ENCODE data around the gene BNC2. TPM values are rescaled to one million over a fixed set of nuclear protein-coding genes. Genes with fewer than 3 reads are reported as not detected.
A peak's percentile ranks its signal among the peaks of the same experiment; 100 is the strongest.

Gene BNC2
- total RNA-seq, 6 experiments from 2014 or later = 19.0 to 28.7 (median 25.4) TPM

- H3K4me1 Mint-ChIP-seq (ENCODE audit: low read depth) = peaks cover 77% of the 10 kb centered on the region
- peak overlapping the region; percentile 29; the same call in 1 of the 2 replicates for H3K4me3 Mint-ChIP-seq
- no peak for DNase-seq
- TF ChIP-seq, protein P1, sequence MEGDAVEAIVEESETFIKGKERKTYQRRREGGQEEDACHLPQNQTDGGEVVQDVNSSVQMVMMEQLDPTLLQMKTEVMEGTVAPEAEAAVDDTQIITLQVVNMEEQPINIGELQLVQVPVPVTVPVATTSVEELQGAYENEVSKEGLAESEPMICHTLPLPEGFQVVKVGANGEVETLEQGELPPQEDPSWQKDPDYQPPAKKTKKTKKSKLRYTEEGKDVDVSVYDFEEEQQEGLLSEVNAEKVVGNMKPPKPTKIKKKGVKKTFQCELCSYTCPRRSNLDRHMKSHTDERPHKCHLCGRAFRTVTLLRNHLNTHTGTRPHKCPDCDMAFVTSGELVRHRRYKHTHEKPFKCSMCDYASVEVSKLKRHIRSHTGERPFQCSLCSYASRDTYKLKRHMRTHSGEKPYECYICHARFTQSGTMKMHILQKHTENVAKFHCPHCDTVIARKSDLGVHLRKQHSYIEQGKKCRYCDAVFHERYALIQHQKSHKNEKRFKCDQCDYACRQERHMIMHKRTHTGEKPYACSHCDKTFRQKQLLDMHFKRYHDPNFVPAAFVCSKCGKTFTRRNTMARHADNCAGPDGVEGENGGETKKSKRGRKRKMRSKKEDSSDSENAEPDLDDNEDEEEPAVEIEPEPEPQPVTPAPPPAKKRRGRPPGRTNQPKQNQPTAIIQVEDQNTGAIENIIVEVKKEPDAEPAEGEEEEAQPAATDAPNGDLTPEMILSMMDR (IDR thresholded peaks at IDR 0.05) = no peak
- 0 out of 2 replicates have a peak overlapping the region, but pooled peaks have one; percentile 25 for H3K27ac Mint-ChIP-seq
- no peaks in the 10 kb centered on the region for H3K27me3 Mint-ChIP-seq (ENCODE audit: insufficient read depth)
- H3K36me3 Mint-ChIP-seq (ENCODE audit: low read depth) = peaks cover 14% of the 10 kb centered on the region
- H3K9me3 Mint-ChIP-seq = no peaks in the 10 kb centered on the region
Observed at GRCh38 chr9:16414451-16414850, 456.0 kb downstream of the BNC2 start.

DNA sequence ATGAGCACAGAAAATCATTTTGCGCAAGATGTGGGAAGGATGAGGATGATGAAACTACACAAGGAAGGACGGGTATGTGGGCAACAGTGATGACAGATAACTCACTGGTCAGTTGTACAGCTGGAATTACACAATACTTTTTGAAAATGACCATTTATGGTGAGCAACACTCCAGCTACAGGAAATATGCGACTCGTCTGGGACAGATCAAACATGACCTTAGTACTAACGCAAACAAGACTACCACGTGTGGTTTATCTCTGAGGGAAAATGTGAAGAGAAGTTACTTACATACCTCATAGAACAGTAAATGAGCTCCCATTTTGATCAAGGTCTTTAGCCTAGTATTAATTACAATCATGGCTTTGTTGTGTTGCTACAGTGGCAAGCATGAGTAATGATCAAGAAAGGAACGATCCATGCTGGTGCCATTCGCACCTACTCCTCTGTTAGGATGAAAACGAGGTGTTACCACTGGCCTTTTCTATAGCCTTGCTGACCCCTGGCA lies 456.9 kb downstream of the BNC2 start:
- Mint-ChIP-seq H3K27ac (peak overlapping the region; percentile 1; the same call in 1 of the 2 replicates), H3K4me1 (ENCODE audit: low read depth) (peaks cover 76% of the 10 kb centered on the region), H3K27me3 (ENCODE audit: insufficient read depth) (no peaks in the 10 kb centered on the region; the same call in 1 of the 2 replicates), H3K36me3 (ENCODE audit: low read depth) (peaks cover 11% of the 10 kb centered on the region), H3K9me3 (no peaks in the 10 kb centered on the region), H3K4me3 (peak overlapping the region; percentile 6; the same call in 1 of the 2 replicates)
- peak; percentile 69 for DNase-seq
- TF ChIP-seq, protein P1 (IDR thresholded peaks at IDR 0.05) = no peak

GRCh38 chr9:16412740-16413139 lies 457.7 kb downstream of the BNC2 start:
- Mint-ChIP-seq H3K27ac (no peak overlapping the region), H3K4me3 (no peak overlapping the region), H3K27me3 (ENCODE audit: insufficient read depth) (peaks cover under 1% of the 10 kb centered on the region), H3K4me1 (ENCODE audit: low read depth) (peaks cover 68% of the 10 kb centered on the region), H3K9me3 (no peaks in the 10 kb centered on the region), H3K36me3 (ENCODE audit: low read depth) (peaks cover 7% of the 10 kb centered on the region; the same call in 1 of the 2 replicates)
- DNase-seq = no peak
- TF ChIP-seq, protein P1 (IDR thresholded peaks at IDR 0.05) = no peak

DNA sequence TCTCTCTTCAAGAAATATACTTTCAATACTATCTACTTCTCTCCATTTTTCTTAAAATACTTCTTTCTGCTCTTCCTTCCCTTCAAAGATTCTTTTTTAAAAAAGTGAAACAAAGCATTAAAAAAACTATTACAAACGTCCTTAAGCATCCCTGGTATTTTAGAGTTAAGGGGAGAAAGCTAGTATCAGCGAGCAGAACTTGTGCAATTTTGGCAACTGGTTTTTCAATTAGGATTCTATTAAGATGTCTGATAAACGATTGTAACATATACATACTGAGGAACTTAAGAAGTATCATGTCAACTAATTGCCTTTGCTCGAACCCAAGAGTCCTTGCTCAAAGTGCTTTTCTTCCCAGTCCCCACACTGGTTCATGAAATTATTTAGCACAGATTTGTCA lies 459.2 kb downstream of the BNC2 start:
- no peak overlapping the region for H3K4me3 Mint-ChIP-seq
- TF ChIP-seq, protein P1 (IDR thresholded peaks at IDR 0.05) = no peak

GRCh38 chr9:16410601-16411280 lies 459.7 kb downstream of the BNC2 start:
- Mint-ChIP-seq H3K27me3 (ENCODE audit: insufficient read depth) (peaks cover 4% of the 10 kb centered on the region), H3K4me1 (ENCODE audit: low read depth) (peaks cover 48% of the 10 kb centered on the region), H3K36me3 (ENCODE audit: low read depth) (peaks cover 7% of the 10 kb centered on the region; the same call in 1 of the 2 replicates), H3K27ac (no peak overlapping the region), H3K9me3 (no peaks in the 10 kb centered on the region), H3K4me3 (no peak overlapping the region)
- peak; percentile 21 for DNase-seq
- TF ChIP-seq, protein P1 (IDR thresholded peaks at IDR 0.05) = no peak

More for the DNA sequence above, 459.2 kb downstream of the BNC2 start:
- H3K27me3 Mint-ChIP-seq (ENCODE audit: insufficient read depth) = peaks cover 4% of the 10 kb centered on the region
- H3K36me3 Mint-ChIP-seq (ENCODE audit: low read depth) = peaks cover 7% of the 10 kb centered on the region; the same call in 1 of the 2 replicates
- no peak for DNase-seq
- H3K27ac Mint-ChIP-seq = no peak overlapping the region
- H3K4me1 Mint-ChIP-seq (ENCODE audit: low read depth) = peaks cover 54% of the 10 kb centered on the region
- no peaks in the 10 kb centered on the region for H3K9me3 Mint-ChIP-seq
